ENCODE data around the gene C1QTNF1.

Gene C1QTNF1

GRCh38 chr17:79011451-79012147 lies 12.4 kb upstream of the C1QTNF1 start:
- TF ChIP-seq CTCF (IDR thresholded peaks at IDR 0.05) = no peak

DNA sequence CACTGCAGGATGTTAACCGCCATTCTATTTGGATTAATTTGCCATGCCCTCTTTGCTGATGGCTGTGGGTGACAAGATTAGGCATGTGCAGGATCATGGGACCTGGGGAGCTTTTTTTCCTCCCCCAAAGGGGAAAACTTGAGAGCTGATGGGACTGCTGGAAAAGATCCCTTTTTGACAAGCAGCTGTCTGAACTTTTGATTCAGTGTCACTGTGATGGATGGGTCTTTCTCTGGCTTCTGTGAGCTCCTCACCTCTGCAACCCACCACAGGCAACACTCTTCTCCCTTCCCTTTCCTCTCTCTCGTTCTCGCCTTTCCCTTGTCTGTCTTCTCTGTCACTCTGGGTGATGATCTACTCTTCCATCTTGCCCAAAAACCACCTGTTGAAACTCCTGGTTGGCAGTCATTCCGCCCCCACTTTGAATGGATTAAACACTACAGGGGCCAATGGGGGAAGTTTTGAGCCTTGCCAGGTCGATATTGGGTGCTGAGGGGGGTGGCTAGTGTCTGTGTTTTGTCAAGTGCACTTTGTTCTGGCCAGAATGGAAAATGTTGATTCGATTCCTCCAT lies 11.3 kb upstream of the C1QTNF1 start:
- no peak for TF ChIP-seq CTCF (IDR thresholded peaks at IDR 0.05)

DNA sequence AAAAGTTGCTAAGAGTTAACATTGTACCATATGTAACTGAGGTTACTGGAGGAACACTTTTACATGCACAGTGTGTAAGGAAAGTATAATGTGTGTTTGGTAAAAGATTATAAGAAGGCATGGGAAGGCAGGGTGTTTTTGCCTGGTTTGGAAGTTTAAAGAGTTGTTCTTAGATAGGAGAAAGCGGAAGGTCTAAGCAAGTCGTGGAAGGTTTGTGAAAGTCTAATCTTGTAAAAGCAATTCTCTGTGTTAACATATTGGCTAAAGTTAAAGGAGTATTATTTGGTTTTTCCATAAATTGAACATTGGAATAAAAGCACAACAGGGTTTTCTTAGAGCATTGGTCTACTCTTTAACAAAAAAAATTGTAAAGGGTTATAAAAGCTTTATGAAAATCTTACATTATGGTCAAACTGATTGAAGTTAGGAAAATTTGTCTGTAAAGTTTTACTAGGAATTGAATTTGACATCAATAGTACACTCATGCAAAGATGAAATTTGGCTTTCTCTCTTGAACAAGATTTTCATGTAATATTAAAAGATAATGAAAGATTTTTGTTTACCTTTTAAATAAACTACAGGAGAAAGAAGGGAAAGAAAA lies 9.7 kb upstream of the C1QTNF1 start:
- no peak for TF ChIP-seq CTCF (IDR thresholded peaks at IDR 0.05)

- no peak for TF ChIP-seq CTCF (IDR thresholded peaks at IDR 0.05)
Observed at GRCh38 chr17:79017546-79018369, 6.2 kb upstream of the C1QTNF1 start.

DNA sequence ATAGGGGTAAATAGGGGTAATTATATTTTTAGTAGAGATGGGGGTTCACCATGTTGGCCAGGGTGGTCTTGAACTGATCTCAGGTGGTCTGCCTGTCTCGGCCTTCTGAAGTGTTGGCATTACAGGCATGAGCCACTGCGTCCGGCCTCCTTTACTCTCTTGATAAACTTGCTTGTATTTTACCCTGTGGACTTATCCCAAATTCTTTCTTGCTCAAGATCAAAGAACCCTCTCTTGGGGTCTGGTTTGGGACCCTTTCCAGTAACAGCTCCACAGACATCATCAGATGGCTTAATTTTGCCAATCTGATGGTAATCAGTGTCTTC lies 5.6 kb upstream of the C1QTNF1 start:
- no peak for TF ChIP-seq CTCF (IDR thresholded peaks at IDR 0.05)

- TF ChIP-seq CTCF (IDR thresholded peaks at IDR 0.05) = no peak
Observed at GRCh38 chr17:79019261-79019631, 4.7 kb upstream of the C1QTNF1 start.

DNA sequence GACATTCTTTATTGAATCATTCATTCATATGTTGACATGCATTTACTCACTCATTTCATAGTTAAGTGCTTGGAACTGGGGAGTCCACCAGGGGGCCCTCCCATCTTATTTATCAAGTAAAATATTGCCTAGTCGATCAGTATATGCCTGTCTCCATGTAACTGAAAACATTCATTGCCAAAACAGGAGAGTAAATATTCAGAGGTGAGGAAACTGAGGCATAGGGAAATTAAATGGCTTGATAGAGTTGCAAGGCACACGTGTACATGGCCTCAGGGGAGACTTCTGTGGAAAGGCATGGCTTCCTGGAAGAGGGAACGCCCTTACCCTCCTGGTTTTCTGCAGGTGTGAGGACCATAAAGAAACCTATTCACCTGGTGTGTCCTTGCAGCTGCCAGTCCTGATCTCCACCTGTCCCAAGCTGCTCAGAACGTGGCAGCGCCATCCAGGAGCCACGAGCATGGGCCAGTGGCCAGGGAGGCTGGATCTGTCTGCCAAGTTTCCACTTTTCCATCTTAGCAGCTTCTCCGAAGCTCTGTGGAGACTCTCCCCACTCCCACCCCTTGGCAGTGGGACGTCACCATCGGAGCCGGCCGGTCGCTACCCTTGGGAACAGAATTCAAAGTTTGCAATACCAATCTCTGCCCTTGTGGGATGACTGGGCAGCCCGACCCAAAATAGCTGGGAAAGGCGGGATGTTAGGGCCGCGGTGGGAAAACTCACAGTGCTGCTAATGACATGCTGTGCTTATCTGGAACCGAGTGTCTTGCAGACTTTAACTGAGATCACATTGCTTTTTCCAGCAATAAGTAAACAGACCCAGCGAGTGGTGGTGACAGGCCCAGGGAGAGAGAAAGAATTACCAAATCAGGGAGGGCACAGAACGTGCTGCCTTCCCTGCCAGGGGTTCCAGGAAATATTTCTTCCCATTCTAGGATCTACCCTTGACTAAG lies 4.1 kb upstream of the C1QTNF1 start:
- peak; percentile 77 for TF ChIP-seq CTCF (IDR thresholded peaks at IDR 0.05)
